HG03565 (cell line): ENCODE measurements around the gene KLHL6.
"Not testable (repeated sequence)": the region's sequence is repeated elsewhere in the genome, so short reads cannot be mapped to it uniquely, and the experiment has no call there.

Source experiments
- ATAC-seq: cut with Tn5 transposase; IDR thresholded peaks from one replicate; pipeline ENCODE4 v1.9.1; 2021; ENCODE audit warnings: mild to moderate bottlenecking, moderate library complexity; ENCODE audit not compliant: unreplicated experiment

KLHL6 gene

DNA sequence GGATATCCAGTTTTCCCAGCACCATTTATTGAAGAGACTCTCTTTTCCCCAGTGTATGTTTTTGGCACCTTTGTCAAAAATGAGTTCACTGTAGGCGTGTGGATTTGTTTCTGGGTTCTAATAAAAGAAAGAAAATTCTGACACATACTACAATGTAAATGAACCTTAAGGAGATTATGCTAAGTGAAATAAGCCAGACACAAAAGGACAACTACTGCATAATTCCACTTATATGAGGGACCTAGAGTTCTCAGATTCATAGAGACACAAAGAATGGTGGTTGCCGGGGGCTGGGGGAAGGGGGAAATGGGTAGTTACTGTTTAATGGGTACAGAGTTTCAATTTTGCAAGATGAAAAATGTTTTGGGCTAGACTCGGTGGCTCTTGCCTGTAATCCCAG is 14.7 kb upstream of the KLHL6 start:
- ATAC-seq = not testable (repeated sequence)

GRCh38 chr3:183566880-183567279 is 11.4 kb upstream of the KLHL6 start:
- no peak for ATAC-seq

- no peak for ATAC-seq
These were observed 8.5 kb upstream of the KLHL6 start for GRCh38 chr3:183564046-183564445.

- no peak for ATAC-seq
These were observed 8.0 kb upstream of the KLHL6 start for GRCh38 chr3:183563536-183563874.

DNA sequence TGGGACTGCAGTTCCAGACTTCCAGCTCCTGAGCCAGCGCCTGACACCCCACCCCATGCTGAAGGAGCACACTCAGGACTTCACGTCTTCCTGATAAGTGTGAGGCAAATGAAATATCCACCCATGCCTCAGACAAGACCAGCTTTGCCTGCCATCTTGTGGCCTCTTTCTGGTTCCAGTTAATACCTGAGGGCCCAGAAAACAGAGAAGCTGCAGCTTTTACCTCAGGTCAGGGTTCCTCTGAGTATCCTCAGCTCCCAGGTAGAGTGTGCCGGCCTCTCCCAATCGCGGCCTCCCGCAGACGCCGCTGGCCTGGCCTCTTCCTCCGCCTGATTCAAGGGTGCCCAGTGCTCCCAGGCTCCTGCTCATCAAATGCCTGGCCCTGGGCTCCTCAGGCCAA is 5.1 kb upstream of the KLHL6 start:
- no peak for ATAC-seq

DNA sequence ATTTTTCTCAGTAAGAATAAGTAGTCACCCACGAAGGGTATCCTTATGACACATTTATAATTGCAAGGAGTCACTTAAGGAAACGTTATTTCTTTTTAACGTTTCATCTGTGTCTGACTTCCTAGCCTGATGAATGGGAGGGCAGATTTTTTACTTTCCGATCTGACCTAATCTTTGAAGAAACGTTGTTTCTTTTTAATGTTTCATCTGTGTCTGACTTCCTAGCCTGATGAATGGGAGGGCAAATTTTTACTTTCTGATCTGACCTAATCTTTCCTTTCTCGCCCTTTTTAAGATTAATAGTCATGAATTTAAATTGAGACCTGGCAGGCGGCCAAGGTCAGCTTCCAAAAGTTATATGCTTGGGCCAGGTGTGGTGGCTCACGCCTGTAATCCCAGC is 3.0 kb upstream of the KLHL6 start:
- no peak for ATAC-seq

DNA sequence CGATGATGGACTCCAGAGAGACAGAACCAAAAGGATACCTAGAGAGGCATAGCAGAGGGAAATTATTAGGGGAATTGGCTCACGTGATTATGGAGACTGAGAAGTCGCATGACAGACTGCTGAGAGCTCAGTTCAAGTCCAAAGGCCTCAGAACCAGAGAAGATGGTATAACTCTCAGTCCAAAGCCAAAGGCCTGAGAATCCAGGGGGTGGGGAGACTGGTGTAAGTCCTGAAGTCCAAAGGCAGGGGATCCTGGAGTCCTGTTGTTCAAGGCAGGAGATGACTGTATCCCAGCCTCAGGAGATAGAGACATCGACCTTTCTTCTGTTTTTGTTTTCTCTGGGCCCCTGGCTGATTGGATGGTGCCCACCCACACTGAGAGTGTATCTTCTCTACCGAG is 1.2 kb upstream of the KLHL6 start:
- ATAC-seq = no peak

DNA sequence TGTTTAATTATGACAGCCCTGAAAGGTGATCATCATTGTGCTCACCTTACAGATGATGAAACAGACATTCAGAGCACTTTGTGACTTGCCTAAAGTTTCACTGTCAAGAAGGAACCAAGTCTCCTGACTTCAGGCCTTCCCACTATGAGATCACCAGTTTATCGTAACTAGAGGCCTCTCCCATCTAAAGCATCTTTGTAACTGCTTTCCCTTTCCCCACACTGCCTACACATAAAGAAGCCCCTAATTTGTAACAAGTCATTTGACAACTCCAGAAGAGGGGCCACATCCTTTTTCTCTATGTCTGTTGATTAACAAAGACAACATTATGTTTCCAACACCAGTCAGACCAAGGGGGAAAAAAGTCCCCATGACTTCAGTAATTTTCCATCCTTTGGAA is 1.1 kb downstream of the KLHL6 start:
- ATAC-seq = peak; percentile 46

GRCh38 chr3:183553334-183554026 is 2.0 kb downstream of the KLHL6 start:
- ATAC-seq = no peak

DNA sequence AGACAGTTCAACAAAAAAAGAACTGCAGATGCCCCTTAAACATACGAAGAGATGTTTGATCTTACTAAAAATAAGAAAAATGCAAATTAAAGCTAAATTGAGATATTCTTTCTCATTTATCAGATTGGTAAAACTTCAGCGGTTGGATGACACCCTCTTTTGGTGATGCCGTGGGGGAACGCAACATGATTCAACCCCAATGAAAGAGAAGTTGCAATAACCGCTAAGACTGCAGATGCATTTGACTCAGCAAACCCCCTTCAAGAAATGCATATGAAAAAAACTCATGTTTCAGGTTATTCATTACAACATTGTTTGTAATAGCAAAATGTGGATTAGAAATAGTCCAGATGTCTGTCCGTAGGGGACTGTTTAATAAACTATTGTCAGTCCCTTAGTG is 3.6 kb downstream of the KLHL6 start:
- no peak for ATAC-seq

DNA sequence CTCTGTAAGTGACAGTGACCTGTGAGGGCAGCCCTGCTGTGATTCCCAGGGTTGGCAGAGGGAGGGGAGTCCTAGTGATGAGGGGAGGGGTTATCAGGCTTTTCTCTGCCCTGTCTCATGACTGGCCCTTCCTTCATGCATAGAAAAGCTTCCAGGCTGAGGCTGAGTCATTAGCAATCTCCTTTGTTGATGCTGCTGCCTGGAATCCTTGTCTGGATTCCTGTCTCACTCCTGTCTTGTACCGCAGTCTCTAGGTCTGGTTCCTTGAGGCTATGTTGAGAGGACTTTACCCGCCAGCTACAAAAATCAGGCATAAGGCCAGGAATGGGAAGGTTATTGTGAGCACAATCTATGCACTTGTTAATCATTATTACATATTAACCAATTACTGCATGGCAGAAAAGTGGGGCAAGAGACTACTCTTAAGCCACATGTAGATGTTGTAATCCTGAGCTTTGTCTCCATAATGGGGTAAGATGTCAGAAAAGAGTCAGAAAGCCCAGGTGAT is 7.2 kb downstream of the KLHL6 start:
- no peak for ATAC-seq

DNA sequence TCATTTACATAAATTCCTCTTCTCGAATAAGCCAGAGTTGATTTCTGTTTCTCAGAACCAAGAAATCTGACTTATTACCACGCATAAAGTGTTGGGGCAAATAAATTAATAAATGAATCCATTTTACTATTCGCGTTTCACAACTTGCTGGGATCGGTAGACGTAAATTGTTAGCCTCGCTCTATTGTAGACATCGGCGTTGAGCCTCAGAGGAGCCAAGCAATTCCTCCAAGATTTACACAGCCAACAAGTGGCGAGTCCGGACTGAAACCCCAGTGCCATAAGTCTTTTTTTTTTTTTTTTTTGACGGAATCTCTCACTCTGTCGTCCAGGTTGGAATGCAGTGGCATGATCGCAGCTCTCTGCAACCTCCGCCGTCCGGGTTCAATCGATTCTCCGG is 8.9 kb downstream of the KLHL6 start:
- ATAC-seq = no peak

DNA sequence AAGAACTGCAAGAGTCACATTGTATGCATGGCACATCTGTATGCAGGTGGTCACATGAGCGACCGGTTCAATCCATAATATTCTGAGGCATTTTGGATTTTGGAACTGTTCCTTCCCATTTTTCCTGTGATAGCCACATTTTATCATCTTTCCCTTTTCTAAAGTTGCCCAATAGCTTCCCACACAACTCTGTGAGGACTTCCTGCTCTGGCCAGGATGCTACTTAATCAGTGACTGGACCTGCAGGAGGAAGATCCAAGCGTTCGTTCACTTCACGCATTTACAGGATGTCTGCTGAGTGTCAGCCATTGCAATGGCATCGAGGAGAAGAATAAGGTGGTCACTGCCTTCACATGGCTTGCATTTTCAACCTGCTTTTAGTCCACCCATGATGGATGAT is 9.8 kb downstream of the KLHL6 start:
- no peak for ATAC-seq

GRCh38 chr3:183542355-183542754 is 13.2 kb downstream of the KLHL6 start:
- no peak for ATAC-seq

- peak; percentile 38 for ATAC-seq
These were observed 13.8 kb downstream of the KLHL6 start for GRCh38 chr3:183541738-183542137.

DNA sequence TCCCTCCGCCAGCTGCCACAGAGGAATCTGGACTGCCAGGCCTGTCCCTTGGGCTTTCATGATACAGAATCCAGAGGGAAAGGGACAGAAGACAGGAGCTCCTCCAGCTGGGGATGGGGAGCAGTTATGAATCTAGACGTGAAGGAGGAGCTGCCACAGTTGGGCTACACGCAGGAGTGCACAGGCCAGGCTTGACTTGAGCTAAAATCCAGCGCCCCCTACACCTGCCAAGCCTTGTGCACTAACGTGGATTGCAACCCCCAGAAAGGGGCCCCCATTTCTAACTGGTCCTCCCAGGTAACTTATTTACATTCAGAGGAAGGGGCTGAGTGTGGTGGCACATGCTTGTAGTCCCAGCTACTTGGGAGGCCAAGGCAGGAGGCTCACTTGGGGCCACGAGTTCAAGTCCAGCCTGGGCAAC is 14.3 kb downstream of the KLHL6 start:
- no peak for ATAC-seq

GRCh38 chr3:183540501-183541234 is 14.8 kb downstream of the KLHL6 start:
- ATAC-seq = no peak

- no peak for ATAC-seq
These were observed 15.7 kb downstream of the KLHL6 start for GRCh38 chr3:183539811-183540210.

GRCh38 chr3:183538486-183538885 is 17.0 kb downstream of the KLHL6 start:
- no peak for ATAC-seq

GRCh38 chr3:183537295-183537730 is 18.2 kb downstream of the KLHL6 start:
- ATAC-seq = no peak

DNA sequence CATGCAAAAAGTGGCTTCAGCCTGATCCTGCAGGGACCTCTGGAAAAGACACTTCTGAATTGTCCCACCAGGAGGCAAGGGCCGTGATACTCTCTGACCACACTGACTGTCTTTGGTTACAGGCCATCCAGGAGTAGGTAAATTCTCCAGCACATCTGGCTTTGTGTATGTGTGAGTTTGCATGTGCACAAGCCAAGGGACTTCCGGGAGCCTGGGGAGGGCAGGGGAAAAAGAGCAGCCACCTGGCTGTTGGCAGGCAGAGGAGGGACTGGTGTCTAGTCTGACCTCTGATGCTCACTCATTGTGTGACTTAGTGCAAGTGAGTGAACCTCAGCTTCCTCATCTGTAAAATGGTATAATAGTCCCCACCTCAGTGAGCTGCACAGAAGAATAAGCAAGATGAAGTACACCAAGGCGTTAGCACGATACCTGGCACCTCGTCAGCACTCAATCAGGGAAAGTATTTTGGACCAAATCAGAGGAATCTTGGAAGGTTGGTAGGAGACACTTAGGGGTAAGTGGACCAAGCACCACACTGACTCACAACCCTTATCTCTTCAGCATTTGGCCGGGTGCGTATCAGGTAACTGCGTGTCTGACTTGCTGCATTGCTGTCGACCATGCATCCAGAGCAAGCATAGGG is 19.1 kb downstream of the KLHL6 start:
- peak; percentile 72 for ATAC-seq

DNA sequence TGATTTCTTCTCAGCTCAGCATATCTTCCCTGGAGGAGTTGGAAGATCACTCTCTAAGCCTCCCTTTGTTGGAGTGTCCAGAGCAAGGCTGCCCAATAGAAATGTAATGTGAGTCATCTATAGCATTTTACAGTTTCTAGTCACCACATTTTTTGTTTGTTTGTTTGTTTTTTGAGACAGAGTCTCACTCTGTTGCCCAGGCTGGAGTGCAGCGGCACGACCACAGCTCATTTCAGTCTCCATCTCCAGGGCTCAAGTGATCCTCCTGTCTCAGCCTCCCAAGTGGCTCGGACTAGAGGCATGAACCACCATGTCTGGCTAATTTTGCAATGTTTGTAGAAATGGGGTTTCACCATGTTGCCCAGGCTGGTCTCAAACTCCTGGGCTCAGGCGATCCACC is 21.3 kb downstream of the KLHL6 start:
- ATAC-seq = peak; percentile 12
